IPS DF 6.9 (cell line): ENCODE measurements around the gene SPG11.
"Not testable (repeated sequence)": the region's sequence is repeated elsewhere in the genome, so short reads cannot be mapped to it uniquely, and the experiment has no call there.

Experiments
- DNase-seq: peaks from one replicate; pipeline ENCODE4 v3.0.0-alpha.2; 2013; ENCODE audit warnings: low read depth, low spot score
- H3K27ac ChIP-seq: one replicate; pipeline ENCODE4 v1.5.1; 2013; ENCODE audit warnings: low read length, control low read depth
- H3K27me3 ChIP-seq: 2 replicates; pipeline ENCODE4 v1.6.1; 2013; ENCODE audit warnings: mild to moderate bottlenecking, low read length; ENCODE audit not compliant: control insufficient read depth, insufficient read depth
- H3K36me3 ChIP-seq: 2 replicates; pipeline ENCODE4 v1.6.1; 2013; ENCODE audit warnings: low read length; ENCODE audit not compliant: control insufficient read depth, insufficient read depth
- H3K4me1 ChIP-seq: 2 replicates; pipeline ENCODE4 v1.6.1; 2013; ENCODE audit warnings: low read length; ENCODE audit not compliant: control insufficient read depth, insufficient read depth
- H3K4me3 ChIP-seq: 2 replicates; pipeline ENCODE4 v1.5.1; 2013; ENCODE audit warnings: mild to moderate bottlenecking, low read length
- H3K9me3 ChIP-seq: 2 replicates; pipeline ENCODE4 v1.6.1; 2013; ENCODE audit warnings: low read length, inconsistent platforms; ENCODE audit not compliant: control insufficient read depth, insufficient read depth
- WGBS: extraction: QIAGEN DNeasy Blood & Tissue Kit; methylation state at CpG from one replicate; pipeline ENCODE4 v1.1.7; 2013; ENCODE audit warnings: mixed read lengths, missing lambda C conversion rate; ENCODE audit not compliant: insufficient read length, insufficient coverage; 5-methylcytosine and 5-hydroxymethylcytosine counted together

SPG11 gene

GRCh38 chr15:44657378-44657777, 6.1 kb downstream of the SPG11 start:
- H3K27me3 ChIP-seq = no peaks in the 10 kb centered on the region
- H3K4me3 ChIP-seq = no peak overlapping the region
- H3K9me3 ChIP-seq = no peaks in the 10 kb centered on the region
- no peaks in the 10 kb centered on the region for H3K36me3 ChIP-seq
- no peak for DNase-seq
- H3K4me1 ChIP-seq = no peaks in the 10 kb centered on the region
- H3K27ac ChIP-seq = no peak overlapping the region

- Histone ChIP-seq H3K9me3 (no peaks in the 10 kb centered on the region), H3K27me3 (no peaks in the 10 kb centered on the region), H3K4me3 (no peak overlapping the region), H3K36me3 (no peaks in the 10 kb centered on the region), H3K4me1 (no peaks in the 10 kb centered on the region), H3K27ac (no peak overlapping the region)
- no CpG with 5 or more reads among the region's 3 CpGs for WGBS
- no peak for DNase-seq
Measured at GRCh38 chr15:44656913-44657312, 6.5 kb downstream of the SPG11 start.

- no peak overlapping the region for H3K4me3 ChIP-seq
- H3K27ac ChIP-seq = no peak overlapping the region
- peaks cover 3% of the 10 kb centered on the region; the same call in 1 of the 2 replicates for H3K36me3 ChIP-seq
- no peaks in the 10 kb centered on the region for H3K9me3 ChIP-seq
- DNase-seq = no peak
- no peaks in the 10 kb centered on the region for H3K4me1 ChIP-seq
- no peaks in the 10 kb centered on the region for H3K27me3 ChIP-seq
- no CpG with 5 or more reads among the region's 1 CpG for WGBS
Measured at GRCh38 chr15:44656298-44656697, 7.2 kb downstream of the SPG11 start.

- DNase-seq = no peak
- H3K36me3 ChIP-seq = peaks cover 4% of the 10 kb centered on the region; the same call in 1 of the 2 replicates
- WGBS = no CpG with 5 or more reads among the region's 6 CpGs
Measured at GRCh38 chr15:44654858-44655257, 8.6 kb downstream of the SPG11 start.

GRCh38 chr15:44647637-44648036, 15.8 kb downstream of the SPG11 start:
- Histone ChIP-seq H3K4me1 (no peaks in the 10 kb centered on the region), H3K36me3 (peaks cover 7% of the 10 kb centered on the region; the same call in 1 of the 2 replicates), H3K4me3 (no peak overlapping the region), H3K27ac (no peak overlapping the region), H3K27me3 (no peaks in the 10 kb centered on the region), H3K9me3 (no peaks in the 10 kb centered on the region)
- no peak for DNase-seq

More at GRCh38 chr15:44654858-44655257, 8.6 kb downstream of the SPG11 start:
- Histone ChIP-seq H3K4me3 (no peak overlapping the region), H3K27ac (no peak overlapping the region), H3K27me3 (no peaks in the 10 kb centered on the region), H3K9me3 (no peaks in the 10 kb centered on the region), H3K4me1 (no peaks in the 10 kb centered on the region)

GRCh38 chr15:44647036-44647435, 16.4 kb downstream of the SPG11 start:
- whole genome bisulfite sequencing = no CpG with 5 or more reads among the region's 1 CpG
- Histone ChIP-seq H3K36me3 (peaks cover 7% of the 10 kb centered on the region; the same call in 1 of the 2 replicates), H3K4me1 (no peaks in the 10 kb centered on the region), H3K9me3 (no peaks in the 10 kb centered on the region), H3K27ac (no peak overlapping the region), H3K4me3 (no peak overlapping the region), H3K27me3 (no peaks in the 10 kb centered on the region)
- no peak for DNase-seq

GRCh38 chr15:44646460-44646859, 17.0 kb downstream of the SPG11 start:
- H3K27ac ChIP-seq = no peak overlapping the region

GRCh38 chr15:44641651-44642050, 21.8 kb downstream of the SPG11 start:
- no peaks in the 10 kb centered on the region for H3K27me3 ChIP-seq
- H3K9me3 ChIP-seq = no peaks in the 10 kb centered on the region
- H3K27ac ChIP-seq = no peak overlapping the region
- H3K36me3 ChIP-seq = peaks cover 3% of the 10 kb centered on the region; the same call in 1 of the 2 replicates
- H3K4me3 ChIP-seq = no peak overlapping the region
- WGBS = no CpG with 5 or more reads among the region's 4 CpGs
- no peak for DNase-seq
- H3K4me1 ChIP-seq = no peaks in the 10 kb centered on the region

More at GRCh38 chr15:44646460-44646859, 17.0 kb downstream of the SPG11 start:
- Histone ChIP-seq H3K4me3 (no peak overlapping the region), H3K9me3 (no peaks in the 10 kb centered on the region), H3K4me1 (no peaks in the 10 kb centered on the region), H3K27me3 (no peaks in the 10 kb centered on the region), H3K36me3 (peaks cover 5% of the 10 kb centered on the region; the same call in 1 of the 2 replicates)
- DNase-seq = no peak
- no CpG with 5 or more reads among the region's 2 CpGs for WGBS

GRCh38 chr15:44636976-44637375, 26.5 kb downstream of the SPG11 start:
- H3K9me3 ChIP-seq = no peaks in the 10 kb centered on the region
- no peak overlapping the region for H3K27ac ChIP-seq
- no CpG with 5 or more reads among the region's 1 CpG for WGBS
- no peaks in the 10 kb centered on the region for H3K27me3 ChIP-seq
- no peaks in the 10 kb centered on the region for H3K4me1 ChIP-seq
- H3K4me3 ChIP-seq = no peak overlapping the region
- H3K36me3 ChIP-seq = peaks cover 3% of the 10 kb centered on the region; the same call in 1 of the 2 replicates
- no peak for DNase-seq

GRCh38 chr15:44633603-44634002, 29.9 kb downstream of the SPG11 start:
- DNase-seq = no peak
- Histone ChIP-seq H3K27ac (no peak overlapping the region), H3K9me3 (no peaks in the 10 kb centered on the region), H3K36me3 (peaks cover 3% of the 10 kb centered on the region; the same call in 1 of the 2 replicates), H3K4me3 (no peak overlapping the region), H3K4me1 (no peaks in the 10 kb centered on the region), H3K27me3 (no peaks in the 10 kb centered on the region)
- no CpG with 5 or more reads among the region's 5 CpGs for WGBS

GRCh38 chr15:44625286-44625685, 38.2 kb downstream of the SPG11 start:
- H3K27me3 ChIP-seq, H3K4me3 ChIP-seq, H3K4me1 ChIP-seq, H3K27ac ChIP-seq, H3K36me3 ChIP-seq, H3K9me3 ChIP-seq, DNase-seq: not testable (repeated sequence)
- WGBS = no CpG with 5 or more reads among the region's 2 CpGs
